GM03348 (cell line): ENCODE data around the gene TIMM8B.
A peak's percentile ranks its signal among the peaks of the same experiment; 100 is the strongest.
"Not testable (repeated sequence)": the region's sequence is repeated elsewhere in the genome, so short reads cannot be mapped to it uniquely, and the experiment has no call there.

ENCODE experiments used
- DNase-seq: peaks from one replicate; pipeline ENCODE4 v3.0.0; 2012; ENCODE audit warnings: low spot score

TIMM8B gene

GRCh38 chr11:112073941-112074811, 12.4 kb downstream of the TIMM8B start, which contains the start of the genes NKAPD1 and PIH1D2:
NKAPD1 (plus strand) TSS chr11:112074299; CDS start chr11:112075575, 1,276 bp downstream.
PIH1D2 (minus strand) TSS chr11:112074017; CDS start chr11:112073174, 843 bp downstream.
- peak; percentile 89 for DNase-seq

- no peak for DNase-seq
These were observed 23.6 kb downstream of the TIMM8B start for GRCh38 chr11:112062923-112063322.

- no peak for DNase-seq
These were observed 28.5 kb downstream of the TIMM8B start for GRCh38 chr11:112058103-112058502.

GRCh38 chr11:112057170-112057569, 29.4 kb downstream of the TIMM8B start:
- no peak for DNase-seq

- DNase-seq: no peak
These were observed 34.8 kb downstream of the TIMM8B start for GRCh38 chr11:112051768-112052167.

GRCh38 chr11:112050721-112051120, 35.8 kb downstream of the TIMM8B start:
- DNase-seq: no peak

- no peak for DNase-seq
These were observed 36.8 kb downstream of the TIMM8B start for GRCh38 chr11:112049777-112050176.

- not testable (repeated sequence) for DNase-seq
These were observed 38.3 kb downstream of the TIMM8B start for GRCh38 chr11:112048256-112048655.

GRCh38 chr11:112046647-112047046, 39.9 kb downstream of the TIMM8B start:
- not testable (repeated sequence) for DNase-seq

- no peak for DNase-seq
These were observed 41.6 kb downstream of the TIMM8B start for GRCh38 chr11:112044961-112045360.

GRCh38 chr11:112042961-112043304, 43.6 kb downstream of the TIMM8B start:
- no peak for DNase-seq

- peak; percentile 50 for DNase-seq
These were observed 44.2 kb downstream of the TIMM8B start for GRCh38 chr11:112042161-112042960.

GRCh38 chr11:112037527-112037926, 49.0 kb downstream of the TIMM8B start:
- DNase-seq: no peak
